ENCODE data around the gene TNXB.
A peak's percentile ranks its signal among the peaks of the same experiment; 100 is the strongest.
"Not testable (repeated sequence)": the region's sequence is repeated elsewhere in the genome, so short reads cannot be mapped to it uniquely, and the experiment has no call there.

The TNXB gene

DNA sequence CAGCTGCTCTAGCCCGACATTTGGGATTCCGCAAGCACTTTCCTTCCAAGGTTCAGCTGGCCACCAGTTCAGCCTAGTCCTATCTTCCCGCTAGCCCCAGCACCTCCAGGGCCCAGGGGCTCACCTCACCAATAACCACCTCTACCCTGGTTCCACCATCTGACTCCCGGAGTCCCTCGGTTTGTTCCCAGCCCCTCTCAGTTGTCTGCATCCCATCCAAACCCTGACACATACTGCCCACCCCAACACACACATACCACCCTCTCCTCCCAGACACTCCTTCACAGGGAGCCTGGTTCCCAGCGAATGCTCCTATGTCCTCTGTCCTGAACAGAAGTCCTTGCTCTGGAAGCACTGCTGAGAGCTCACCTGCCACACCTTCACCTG, 418 bp downstream of the TNXB start:
- DNase-seq: no peak

DNA sequence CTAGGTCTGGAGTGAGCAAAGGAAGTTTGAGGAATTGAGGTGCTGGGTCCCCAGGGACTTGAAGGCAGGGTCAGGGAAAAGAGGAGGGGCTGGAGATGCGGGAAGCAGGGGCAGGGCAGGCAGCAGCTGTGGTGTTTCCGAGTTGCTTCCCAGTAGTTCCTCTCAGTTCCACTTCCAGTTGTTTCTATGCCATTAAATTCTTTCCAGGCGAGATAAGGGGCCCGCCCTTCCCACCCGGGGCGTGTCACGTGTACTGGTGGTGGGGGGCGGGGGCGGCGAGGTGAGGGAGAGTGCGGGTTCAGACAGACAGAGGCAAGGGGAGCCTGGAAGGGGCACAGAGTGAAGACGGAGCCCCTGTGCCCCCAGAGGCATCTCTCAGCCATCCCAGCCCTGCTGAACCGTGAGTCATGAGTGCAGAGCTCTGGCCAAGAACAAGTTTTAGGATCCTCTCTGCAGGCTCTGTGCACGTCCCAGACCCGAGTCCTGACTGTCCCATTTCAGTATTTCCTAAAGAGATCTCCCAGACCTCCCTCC, 977 bp downstream of the TNXB start:
- DNase-seq: no peak

DNA sequence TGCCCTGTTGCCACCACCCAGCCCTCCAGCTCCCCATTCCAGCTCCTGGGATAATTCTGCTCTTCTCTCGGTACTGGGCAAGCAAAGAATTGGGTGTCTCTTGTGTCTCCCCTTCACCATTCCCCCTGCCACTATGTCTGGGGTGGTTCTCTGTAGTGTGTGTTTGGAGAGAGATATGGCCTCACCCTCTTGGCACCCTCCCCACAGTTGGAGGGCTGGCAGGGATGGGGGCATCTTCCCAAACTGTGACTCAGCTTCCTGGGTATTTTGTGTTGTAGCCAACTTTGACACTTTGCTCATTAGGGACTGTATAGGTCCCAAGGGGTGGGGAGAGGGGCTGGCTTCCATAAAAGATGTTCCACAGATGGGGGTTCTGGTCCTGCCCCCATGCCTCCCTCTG, 1.7 kb downstream of the TNXB start:
- no peak for DNase-seq

DNA sequence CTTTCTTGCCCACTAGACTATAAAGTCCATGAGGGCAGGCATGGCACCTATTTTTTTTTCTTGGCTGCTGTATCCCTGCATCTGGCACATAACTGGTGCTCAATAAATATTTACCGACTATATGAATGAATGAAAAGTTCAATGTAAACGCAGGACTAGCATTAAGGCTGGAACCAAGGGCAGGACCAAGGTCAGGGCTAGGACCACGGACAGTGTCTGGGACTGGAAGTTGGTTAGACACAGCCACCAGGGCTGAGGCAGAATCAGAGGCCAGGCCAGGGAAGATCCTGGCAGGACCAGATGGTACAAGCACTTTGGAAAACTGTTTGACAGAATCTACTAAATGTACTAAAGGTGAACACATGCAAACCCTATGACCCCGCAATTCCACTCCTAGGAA, 3.7 kb downstream of the TNXB start:
- no peak for DNase-seq

DNA sequence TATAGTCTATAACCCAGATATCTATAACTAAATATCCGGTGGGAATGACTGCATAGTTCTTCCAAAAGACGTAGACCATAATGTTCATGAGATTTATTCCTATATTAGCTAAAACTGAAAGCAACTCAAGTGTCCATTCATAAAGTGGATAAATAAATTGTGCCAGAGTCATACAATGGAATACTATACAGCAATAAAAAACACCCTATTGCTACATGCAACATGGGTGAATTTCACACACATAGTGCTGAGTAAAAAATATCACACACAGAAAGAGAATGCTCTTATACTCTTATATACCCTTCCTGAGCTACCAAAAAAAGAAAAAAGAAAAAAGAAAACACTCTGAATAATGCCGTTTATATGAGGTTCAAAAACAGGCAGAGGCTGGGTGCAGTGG, 6.9 kb downstream of the TNXB start:
- DNase-seq: no peak

DNA sequence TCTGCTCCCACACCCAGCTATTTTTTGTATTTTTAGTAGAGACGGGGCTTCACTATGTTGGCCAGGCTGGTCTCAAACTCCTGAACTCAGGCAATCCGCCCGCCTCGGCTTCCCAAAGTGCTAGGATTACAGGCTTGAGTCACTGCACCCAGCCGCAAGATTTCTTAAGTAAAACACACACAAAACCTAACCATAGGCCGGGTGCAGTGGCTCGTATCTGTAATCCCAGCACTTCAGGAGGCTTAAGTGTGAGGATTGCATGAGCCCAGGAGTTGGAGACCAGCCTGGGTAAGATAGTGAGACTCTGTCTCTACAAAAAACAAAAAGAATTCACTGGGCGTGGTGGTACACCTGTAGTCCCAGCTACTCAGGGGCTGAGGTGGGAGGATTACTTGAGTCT, 8.9 kb downstream of the TNXB start:
- DNase-seq: not testable (repeated sequence)

DNA sequence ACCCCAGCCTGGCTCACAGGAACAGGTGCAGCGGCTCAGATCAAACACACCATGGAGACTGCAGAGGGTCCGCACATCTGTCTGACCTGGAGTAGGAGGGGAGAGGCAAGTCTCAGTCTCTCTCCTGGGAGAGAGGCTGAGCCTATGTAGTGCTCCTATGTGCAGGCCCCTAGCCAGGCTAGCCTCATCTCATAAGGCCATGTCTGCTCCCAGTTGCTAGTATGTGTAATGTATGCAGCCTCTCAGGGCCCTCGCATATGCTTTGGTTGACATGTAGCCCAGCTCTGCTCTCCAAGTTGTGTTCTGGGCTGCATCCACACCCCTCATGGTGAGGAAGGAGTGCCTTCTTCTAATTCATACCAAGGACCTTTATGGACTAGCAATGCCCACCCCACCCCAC, 11.8 kb downstream of the TNXB start:
- no peak for DNase-seq

DNA sequence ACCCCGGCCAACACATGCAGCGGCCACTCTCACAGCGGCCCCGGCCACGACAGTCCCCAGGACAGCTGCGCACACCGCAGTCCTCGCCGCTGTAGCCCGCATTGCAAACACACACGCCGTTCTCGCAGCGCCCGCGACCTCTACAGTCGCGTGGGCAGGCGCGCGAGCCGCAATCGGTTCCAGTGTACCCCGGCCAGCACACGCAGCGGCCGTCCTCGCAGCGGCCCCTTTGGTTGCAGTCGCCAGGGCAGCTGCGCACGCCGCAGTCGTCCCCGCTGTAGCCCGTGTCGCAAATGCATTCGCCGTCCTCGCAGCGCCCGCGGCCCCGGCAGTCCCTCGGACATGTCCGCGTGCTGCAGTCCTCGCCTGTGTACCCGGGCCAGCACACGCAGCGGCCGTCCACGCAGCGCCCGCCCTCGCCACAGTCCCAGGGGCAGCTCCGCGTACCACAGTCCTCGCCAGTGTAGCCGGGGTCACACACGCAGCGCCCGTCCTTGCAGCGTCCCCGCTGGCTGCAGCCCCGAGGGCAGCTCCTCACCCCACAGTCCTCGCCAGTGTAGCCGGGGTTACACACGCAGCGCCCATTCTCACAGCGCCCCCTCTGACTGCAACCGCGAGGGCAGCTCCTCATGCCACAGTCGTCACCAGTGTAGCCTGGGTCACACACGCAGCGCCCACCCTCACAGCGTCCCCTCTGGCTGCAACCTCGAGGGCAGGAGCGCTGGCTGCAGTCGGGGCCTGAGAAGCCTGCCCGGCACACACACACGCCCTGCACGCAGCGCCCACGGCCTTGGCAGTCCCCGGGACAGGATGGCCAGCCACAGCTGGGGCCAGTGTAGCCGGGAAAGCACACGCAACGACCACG, 12.5 kb downstream of the TNXB start:
- DNase-seq: no peak

DNA sequence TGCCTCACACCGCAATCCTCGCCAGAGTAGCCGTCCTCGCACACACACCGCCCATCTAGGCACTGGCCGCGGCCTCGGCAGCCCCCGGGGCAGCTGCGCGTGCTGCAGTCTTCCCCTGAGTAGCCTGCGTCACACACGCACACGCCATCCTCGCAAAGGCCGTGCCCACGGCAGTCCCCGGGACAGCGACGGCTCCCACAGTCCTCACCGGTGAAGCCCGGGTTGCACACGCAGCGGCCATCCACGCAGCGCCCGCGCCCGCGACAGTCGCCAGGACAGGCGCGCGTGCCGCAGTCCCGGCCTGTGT, 13.1 kb downstream of the TNXB start:
- no peak for DNase-seq

DNA sequence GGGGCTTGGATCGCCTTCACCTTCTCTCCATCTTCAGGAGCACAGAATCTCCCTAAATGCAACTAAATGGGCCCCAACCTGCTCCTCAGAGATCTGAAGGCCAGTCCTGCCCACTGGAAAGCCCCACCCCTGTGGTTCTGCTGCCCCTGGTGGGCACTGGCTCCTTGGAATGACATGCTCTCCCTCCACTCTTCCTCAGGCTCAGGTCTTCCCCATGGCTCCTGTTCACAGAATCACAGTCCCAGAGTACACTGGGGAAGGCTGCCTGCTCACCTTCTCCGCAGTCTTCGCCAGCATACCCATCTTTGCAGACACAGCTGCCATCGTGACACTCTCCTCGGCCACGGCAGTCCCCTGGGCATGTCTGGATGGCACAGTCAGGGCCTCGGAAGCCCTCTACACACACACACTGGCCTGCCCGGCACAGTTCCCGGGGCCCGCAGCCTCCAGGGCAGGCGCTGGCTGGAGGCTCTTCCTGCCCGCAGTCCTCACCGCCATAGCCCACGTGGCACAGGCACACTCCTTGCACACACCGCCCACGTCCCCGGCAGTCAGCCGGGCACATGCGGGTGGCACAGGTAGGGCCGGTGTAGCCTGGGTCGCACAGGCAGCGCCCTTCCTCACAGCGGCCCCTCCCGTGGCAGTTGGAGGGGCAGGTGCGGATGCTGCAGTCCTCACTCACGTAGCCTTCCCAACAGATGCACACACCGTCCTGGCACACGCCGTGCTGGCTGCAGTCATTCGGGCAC, 13.6 kb downstream of the TNXB start:
- no peak for DNase-seq

DNA sequence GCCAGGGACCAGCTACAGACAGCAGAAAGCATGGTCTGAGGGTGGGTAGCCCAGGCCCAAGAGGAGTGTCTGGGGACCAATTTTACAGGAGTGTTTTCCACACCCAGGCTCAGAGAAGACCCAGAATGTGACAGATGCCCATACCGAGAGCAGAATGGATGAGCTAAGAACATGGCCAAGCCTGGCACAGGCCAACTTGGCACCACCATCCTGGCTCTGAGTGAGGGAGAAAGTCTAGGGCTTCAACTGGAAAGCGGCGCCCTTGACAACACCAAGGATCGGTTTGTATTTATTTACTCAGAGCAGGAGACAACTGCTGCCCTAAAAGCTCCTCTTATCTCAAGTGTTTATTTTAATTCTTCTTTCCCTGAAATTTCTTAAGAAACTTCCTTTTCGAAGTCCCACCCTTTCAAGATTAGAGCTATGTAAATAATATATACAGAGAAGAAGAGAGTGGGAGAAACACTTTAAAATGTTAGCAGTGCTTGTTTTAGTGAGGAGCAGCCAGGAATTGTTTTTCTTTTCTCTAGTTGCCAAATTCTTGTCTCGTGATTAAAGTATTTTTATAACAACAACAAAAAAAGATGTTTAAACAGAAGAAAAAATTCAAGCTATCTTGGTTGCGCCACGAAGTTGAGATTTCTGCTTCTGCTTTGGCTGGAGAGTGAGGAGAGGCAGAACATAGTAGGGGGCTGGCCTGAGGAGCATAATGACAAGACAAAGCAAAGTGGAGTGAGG, 16.2 kb downstream of the TNXB start:
- no peak for DNase-seq

DNA sequence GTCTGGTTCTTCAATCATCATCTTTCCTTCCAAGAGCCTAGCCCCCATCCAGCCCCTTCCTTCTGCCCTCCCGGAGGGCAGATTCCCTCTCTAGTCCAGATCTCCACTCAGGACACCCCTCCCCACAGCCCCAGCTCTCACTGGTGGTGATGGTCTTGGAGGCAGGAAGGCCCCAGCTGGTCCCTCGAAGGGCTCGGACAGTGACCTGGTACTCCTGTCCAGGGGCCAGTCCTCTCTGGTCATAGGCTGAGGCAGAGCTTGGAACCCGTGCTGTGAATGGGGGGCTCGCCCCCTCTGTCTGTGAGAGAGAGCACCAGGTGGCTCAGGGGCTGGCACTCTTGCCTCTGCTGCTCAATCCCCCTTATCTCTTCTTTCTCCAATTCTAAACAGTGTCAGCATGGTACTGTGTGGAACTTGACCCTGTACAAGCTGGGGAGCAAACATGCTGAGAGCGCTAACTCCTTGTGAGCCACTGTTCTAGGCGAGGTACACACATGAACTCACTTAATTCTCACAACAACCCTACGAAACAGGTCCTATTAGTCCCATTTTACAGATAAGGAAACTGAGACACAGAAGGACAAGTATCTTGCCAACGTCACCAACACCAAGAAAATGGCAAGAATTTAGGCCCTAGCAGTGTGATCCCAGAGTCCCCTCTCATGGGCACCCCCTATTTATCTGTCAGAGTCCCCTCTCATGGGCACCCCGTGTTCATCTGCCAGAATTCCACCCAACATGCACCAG, 19.9 kb downstream of the TNXB start:
- DNase-seq: no peak

DNA sequence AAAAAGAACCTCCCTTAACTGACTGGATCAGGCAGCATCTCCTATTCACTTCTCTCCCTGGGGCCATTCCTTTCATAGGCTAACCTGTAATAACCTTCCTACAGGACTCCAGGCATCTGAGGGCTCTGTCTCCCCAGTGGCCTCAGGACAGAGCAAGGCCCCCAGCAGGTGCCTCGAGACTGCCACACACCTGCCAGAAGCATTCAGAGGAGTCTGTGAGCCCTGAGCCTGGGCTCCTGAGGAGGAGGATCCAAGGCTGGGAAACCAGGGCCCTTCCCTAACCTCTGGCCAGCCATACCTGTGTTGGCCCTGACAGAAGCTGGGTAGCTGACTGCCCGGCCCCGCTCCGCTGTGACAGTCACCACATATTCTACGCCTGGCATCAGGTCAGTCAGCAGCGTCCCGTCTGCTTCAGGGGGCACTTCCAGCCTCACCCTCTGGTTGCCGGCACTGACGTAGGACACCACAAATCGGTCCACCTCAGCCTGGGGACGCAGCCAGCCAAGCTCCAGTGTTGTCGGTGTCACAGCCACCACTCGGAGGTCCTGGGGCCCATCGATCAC, 20.6 kb downstream of the TNXB start:
- DNase-seq: no peak

DNA sequence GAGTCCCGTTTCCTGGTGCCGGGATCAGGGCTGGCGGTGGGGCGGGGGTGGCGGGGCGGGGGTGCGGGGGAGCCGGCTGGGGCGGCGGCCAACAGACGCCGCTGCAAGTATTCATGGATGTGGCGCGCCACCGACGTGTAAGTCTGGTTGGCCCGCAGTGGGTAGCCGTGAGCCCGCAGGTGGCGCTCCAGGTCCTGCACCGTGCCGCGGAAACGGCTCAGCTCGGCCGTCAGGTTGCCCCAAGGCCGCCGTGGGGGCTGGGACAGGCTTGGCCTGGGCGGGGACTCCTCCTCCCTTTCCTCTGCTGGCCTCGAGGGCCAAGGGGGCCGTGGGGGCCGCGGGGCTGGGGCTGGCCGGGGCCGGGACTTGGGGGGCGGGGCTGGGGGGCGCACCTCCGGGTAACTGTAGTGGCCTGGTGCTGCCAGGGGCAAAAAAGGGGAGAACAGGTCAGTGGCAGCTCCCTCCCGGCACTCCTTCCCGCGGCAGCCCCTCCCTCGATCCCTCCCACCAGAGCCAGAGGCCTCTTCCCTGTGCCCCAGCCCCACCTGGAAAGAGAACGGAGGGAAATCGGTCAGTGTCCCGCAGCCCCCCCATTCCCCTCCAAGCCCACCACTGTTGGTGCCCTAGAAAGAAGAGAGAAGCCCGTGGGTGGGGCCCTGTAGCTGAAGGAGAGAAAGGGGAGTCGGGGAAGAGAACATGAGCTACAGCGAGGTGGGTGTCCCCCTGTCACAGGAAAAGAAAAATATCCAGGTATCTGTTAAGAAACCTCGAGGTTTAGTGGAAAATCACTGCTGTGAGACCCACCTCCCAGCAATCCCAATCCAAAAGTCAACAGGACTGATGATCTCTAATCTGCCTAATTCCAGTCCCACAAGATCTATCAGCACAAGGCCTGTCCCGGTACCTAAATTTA, 21.3 kb downstream of the TNXB start:
- peak; percentile 46 for DNase-seq

DNA sequence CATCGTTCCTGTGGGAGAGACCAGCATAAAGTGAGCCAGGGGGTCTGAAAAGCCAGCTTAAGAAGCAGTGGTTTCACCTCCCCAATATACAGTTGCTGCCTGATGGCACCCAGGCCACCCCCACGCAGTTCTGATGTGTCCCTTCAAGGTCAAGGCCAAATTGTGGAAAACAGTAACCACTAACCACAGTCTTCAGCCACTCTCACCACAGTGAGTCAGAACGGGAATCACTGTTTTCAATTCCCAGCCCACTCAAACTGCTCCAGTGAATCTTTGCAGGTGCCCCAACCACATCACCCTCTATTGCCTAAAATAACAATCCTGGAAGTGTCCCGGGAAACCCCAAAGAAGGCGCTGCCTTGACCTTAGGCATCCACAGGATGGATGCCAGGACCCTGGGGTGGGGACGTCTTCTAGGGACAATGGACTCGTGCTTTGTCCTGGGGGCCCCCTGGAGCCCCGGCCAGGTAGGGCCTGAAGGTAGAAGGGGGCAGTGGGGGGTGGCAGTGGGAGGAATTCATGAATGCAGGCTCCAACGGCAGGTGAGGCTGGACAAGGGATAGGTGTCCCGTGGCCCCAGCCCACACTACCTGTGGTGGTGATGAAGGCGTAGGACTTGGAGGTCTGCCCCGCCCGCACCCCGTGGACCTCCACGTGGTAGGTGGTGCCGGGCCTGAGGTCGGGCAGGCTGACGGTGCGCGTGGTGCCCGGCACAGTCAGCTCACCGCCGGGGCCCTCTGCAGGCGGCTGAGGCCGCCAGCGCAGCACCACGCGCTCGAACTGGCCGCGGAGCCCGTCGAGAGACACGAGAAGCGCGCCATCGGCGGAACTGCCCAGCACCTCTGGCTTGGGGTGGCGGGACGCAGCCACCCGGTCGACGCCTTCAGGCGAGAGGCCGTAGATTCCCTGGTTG, 22.2 kb downstream of the TNXB start:
- no peak for DNase-seq

DNA sequence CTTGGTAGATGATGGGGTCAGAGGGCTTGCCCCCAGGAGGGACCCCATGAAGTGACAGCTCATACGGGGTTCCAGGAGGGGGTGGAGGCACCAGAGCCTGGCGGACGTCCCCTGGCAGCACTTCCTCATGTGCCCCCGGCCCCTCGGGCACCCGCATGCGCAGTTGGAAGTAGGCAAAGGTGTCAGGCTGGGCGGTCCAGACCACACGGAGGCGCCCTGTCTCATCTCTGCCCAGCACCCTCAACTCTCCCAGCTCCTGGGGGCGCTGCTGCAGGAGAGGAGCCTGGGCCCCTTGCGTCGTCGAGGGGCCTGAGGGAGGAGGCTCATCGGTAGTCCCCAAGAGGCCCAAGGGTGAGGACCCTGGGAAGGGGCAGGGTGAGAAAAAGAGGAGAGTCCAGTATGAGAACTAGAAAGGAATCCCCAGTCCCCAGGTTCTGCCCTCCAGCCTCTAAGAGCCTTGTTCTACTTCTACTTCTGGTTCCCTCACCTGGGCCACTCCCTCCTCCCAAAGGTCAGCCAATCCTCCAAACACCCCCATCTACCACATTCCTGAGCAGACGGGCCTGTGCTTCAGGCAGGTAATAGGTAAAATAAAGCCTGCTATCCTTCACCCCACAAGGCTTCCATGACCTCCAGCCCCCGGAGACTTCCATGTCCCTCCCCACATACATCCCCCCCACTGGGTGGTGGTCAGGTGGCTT, 23.2 kb downstream of the TNXB start:
- DNase-seq: no peak

DNA sequence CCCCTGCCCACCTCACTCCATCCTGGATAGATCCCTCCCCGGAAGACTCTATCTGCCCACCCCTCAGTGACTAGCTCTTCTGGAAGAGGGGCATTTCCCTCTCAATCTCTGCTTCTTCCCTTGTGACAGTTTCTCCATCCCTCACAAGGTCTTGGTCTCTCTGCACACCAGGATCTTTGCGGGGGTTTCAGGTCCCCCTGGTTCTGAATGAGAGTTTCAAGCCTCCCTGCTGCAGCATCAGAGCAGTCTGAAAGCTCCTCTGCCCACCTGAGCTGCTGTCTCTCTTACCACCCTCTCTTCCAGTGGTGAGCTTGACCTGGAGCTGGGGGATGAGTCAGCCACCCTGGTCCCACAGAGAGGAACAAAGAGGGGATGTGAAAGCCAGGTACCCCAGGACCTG, 24.4 kb downstream of the TNXB start:
- DNase-seq: no peak

DNA sequence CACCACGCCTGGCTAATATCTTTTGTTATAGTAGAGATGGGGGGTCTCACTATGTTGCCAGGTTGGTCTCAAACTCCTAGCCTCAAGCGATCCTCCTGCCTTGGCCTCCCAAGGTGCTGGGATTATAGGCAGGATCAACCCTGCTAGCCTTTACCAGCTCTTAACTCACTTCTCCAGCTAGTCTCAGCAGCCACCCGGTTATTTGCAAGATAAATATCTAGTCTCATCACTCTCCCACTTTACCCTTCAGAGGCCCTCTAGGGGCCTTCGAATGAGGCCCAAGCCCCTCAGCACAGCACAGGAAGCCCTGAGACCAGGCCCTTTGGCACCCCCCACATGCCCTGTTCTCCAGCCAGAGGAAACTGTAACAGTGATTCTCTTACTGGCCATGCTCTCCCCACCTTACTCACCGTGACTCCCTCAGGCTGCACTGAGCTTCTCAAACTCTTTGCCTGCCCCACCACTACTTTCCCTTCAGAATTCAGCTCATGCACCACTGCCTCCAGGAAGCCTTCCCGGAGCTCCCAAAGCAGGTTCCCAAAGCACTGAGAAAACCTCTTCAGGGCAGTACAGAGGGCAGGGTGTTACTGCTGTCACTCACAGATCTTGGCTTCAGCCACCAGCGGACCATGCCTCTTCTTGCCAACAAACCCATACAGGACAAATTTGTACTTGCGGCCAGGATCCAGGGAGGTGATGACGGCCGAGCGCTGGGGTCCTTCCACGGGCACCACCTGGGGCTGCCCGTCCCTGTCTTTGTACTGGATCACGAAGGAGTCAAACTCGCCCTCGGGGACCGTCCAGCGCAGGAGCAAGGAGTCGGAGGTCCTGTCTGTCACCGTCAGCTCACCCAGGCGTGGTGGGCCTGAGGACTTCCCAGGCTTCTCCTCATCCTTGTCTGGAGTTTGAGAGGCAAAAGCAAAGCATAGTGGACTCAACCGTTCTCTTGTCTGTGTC, 25.0 kb downstream of the TNXB start:
- no peak for DNase-seq
